HG03342 (cell line): ENCODE measurements around the gene BCAR1.
"Not testable (repeated sequence)": the region's sequence is repeated elsewhere in the genome, so short reads cannot be mapped to it uniquely, and the experiment has no call there.

Experiments
- ATAC-seq: cut with Tn5 transposase; IDR thresholded peaks from one replicate; pipeline ENCODE4 v1.9.1; 2021; ENCODE audit warnings: mild to moderate bottlenecking, moderate library complexity; ENCODE audit not compliant: unreplicated experiment

The BCAR1 gene, protein sequence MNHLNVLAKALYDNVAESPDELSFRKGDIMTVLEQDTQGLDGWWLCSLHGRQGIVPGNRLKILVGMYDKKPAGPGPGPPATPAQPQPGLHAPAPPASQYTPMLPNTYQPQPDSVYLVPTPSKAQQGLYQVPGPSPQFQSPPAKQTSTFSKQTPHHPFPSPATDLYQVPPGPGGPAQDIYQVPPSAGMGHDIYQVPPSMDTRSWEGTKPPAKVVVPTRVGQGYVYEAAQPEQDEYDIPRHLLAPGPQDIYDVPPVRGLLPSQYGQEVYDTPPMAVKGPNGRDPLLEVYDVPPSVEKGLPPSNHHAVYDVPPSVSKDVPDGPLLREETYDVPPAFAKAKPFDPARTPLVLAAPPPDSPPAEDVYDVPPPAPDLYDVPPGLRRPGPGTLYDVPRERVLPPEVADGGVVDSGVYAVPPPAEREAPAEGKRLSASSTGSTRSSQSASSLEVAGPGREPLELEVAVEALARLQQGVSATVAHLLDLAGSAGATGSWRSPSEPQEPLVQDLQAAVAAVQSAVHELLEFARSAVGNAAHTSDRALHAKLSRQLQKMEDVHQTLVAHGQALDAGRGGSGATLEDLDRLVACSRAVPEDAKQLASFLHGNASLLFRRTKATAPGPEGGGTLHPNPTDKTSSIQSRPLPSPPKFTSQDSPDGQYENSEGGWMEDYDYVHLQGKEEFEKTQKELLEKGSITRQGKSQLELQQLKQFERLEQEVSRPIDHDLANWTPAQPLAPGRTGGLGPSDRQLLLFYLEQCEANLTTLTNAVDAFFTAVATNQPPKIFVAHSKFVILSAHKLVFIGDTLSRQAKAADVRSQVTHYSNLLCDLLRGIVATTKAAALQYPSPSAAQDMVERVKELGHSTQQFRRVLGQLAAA

DNA sequence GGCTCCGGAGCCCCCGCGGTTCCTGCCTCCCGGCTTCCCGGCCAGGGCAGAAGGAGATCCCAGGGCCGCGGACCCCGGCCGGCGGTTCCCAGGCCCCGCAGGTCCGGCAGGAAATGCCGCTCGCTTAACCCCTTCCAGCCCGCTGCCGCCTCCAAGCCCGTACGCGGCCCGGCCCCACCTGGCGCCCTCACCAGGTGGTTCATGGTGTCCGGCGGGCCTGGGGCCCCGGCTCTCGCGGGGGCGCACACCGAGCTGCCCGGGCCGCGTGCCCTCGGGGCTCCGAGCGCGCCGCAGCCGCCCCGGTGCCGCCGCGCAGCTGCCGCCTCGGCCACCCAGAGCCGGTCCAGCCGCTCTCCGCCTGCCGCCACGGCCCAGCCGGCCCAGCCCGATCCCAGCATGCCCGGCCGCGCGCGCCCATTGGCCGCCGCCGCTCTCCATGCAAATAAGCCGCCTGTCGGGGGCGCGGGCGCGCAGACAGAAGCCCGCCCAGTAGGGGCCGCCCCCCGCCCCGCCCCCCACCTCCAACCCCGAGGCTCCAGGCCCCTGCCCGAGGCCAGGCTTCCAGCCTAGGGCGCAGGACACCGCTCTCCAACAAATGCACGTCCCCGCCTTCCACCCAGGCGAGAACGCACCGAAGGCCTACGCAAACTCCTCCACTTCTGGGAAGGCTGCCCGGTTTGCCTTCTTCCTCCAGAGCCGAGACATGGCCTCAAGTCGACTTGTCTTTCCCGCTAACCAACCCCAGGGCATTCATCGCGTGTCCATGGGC lies at the start of gene BCAR1:
TSS of gene BCAR1 (minus strand) at position 345 of the 769 bp plus-strand sequence. CDS start at position 203, 142 bp downstream.
- peak; percentile 65 for ATAC-seq

DNA sequence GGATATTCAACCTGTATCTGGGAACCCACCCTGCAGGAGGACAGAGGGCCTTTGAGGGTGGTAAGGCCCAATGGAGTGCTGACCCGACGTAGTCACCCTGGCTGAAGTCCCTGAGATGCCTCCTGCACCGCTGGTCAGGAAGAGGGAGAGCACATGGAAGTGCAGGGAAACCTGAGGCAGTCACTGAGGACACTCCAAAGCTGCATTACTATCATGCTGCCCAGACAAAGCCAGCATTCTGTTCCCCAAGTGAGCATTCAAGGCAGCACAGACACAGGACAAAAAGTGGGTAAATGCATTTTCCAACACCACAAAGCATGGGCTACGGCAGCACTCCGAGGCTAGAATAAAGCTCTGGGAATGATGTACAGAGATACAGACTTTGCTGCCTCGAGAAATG lies 46.8 kb upstream of the BCAR1 start:
- ATAC-seq = no peak

DNA sequence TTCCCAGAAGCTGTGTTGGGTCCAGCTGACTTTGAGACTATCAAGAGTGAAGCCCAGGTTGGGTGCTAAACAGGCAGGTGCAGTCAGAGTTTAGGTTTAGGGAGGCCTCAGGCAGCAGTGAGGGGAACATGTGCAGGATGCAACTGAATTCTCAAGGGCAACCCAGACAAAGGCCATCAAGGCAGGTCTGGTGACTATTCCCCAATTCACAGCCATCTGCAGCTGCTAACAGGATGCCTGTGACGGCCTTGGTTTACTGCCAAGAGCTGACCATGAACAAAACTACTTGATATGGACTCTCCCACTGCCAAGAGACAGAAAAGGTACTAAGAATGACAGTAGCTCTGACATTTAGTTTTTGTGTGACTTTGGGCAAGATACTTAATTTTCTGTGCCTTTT lies 45.2 kb upstream of the BCAR1 start:
- no peak for ATAC-seq

DNA sequence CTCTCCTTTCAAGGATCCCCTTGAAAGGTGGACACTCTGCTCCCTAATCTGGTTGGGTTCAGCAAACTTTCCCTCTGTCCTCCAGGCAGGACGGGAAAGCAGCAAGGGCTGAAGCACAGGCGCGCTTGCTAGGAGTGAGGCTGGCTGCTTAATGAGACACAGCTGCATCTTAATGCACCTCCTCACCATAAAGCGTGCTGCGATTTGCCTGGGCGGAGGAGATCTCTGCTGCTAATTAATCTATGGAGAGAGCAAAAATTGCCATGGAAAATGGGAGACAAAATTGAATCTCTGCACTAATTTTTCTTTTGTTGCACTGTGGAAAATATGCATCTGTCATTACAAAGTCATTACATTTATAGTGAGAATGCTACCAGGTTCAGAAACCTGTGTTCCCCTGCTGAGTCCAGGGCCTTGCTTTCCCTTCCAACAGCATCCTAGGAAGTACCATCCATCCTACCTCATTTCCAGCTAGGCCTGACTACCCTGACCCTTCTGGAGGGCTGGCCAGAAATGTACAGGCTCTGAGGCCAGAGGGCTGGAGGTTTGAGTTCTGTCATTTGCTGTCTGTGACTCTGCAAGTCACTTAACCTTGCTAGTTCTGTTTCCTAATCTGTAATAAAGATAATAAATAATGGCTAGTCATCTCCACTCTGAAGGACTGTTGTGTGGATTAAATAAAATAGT lies 43.5 kb upstream of the BCAR1 start:
- ATAC-seq = no peak

DNA sequence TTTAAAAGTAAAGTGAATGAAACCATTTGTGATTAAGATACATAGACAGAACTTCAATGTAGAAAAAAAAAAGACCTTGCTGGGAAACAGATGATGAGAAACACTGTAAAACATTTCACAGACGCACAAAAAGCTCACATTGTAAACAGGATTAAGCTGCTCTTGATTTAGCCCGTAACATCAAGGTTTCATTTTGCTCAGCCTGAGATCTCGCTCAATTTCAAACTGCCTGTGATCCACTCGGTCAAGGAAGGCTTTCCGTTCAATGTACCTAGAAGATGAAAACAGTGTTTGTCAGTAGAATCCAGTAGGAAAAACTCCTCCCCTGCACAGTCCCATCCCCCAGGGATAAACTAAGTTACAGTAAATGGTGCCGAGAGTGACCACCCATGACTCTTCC lies 42.3 kb upstream of the BCAR1 start:
- ATAC-seq = no peak

DNA sequence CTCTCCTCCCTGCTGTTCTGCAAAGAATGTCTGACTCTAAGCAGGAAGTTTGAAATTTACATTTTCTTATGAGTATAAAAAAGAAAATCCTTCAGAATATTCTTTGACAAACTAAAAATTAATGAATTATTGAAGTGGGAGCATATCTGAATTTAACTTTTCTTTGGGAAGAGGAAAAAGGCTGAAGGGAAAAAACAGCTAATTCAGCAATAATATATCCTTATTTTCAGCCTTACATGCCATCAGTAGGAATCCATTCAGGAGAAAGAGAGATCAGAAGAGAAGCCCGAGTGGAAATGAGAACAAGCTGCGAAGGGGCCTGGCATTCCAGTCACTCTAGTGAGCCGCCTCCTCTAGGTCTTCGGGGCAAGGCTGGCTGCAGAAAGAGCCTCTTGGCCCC lies 41.7 kb upstream of the BCAR1 start:
- ATAC-seq = no peak

DNA sequence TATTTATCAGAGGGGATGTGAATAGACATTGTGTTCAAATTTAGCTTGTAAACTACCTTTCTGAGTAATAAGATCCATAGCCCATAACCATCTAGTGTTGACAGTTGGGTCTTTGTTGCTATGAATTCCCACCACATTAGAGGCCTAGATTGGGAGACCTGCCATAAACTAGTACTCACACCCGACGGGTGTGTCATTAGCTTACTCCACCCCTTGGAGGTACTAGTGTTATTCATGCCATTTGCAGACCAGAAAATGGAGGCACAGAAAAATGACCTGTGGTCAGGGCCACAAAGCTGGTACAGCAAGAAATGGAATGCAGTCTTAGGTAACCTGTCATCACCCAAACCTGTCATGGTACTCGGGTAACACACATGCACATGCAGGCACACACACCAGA lies 41.3 kb upstream of the BCAR1 start:
- no peak for ATAC-seq

DNA sequence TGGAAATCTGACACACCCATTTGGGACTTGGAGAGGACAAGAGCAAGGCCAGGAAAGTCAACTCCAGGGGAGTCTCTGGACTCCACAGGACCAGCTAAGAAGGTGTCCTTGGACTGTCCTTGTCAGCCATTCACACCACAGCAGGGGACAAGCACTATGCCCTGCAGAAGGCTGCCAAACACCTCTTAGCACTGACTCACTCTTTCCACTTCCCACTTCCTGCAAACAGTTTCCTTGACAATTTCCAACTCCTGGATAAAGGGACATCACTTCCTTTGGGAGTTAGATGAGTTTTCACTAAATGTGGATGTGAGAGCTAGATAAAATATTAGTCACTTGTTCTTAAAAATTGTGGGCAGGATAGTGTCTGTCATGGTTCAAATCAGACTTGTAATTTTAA lies 37.8 kb upstream of the BCAR1 start:
- no peak for ATAC-seq

DNA sequence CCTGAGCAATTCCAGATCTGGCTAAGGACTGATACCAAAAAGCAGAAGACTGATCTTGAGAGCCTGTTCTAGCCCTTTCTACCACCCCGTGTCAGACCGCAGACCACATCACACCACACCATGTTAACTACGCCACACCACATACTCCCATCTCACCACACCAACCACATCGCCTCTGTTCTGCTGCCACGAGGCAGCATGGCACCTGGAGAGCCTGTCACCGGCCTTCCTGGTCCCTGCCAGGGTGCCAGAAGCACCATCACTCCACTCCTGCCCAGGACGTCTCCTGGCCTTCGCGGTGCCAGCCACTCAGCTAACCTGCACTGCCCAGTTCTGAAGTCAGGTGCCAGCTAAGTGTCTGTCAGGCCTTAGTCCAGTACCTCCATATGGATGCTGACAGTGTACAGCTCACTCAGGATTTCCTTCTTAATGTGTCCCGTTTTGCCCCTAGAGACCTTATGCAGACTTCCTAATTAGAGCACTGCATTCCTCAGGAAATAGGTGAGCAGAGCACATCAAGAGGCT lies 37.2 kb upstream of the BCAR1 start:
- no peak for ATAC-seq

DNA sequence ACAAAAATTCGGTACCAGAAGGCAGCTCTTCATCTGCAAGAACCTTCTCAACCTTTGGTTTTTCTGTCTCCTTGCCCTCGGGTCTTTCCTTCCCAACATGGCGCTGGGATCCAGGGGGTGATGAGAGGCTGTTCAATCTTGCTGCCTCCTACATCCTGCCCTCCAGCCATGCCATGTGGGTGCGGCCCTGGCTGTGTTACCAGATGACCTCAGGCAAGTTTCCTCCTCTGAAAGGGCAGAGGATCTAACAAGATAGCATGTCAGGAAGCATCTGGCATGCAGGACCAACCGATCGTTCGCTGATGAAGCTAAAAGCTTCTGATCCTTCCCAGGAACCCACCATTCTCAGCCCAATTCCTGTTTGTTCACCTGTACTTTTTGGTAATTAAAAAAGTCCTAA lies 36.8 kb upstream of the BCAR1 start:
- no peak for ATAC-seq

DNA sequence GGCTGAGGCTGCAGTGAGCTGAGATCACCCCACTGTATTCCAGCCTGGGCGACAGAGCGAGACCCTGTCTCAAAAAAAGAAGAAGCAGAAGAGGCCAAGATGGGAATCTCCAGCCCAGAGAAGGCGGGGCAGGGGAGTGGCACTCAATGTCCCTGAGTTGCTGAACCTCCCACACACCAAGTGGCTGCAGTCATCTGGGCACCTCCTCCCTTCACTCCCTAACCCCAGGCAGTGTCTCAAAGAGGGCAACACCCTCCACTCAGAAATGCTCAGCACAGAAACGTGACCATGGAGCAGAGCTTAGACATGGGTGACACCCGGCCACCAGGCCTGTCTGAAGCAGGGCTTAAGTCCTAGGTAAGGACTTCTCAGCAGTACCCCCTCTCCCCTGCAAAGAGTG lies 36.3 kb upstream of the BCAR1 start:
- no peak for ATAC-seq

DNA sequence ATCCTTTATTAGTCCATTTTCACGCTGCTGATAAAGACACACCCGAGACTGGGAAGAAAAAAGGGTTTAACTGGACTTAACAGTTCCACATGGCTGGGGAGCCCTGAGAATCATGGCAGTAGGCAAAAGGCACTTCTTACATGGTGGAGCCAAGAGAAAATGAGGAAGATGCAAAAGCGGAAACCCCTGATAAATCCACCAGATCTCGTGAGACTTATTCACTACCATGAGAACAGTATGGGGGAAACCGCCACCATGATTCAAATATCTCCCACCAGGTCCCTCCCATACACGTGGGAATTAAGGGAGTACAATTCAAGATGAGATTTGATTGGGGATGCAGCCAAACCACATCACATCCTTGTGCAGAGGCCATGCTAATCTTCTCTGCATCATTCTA lies 35.0 kb upstream of the BCAR1 start:
- no peak for ATAC-seq

DNA sequence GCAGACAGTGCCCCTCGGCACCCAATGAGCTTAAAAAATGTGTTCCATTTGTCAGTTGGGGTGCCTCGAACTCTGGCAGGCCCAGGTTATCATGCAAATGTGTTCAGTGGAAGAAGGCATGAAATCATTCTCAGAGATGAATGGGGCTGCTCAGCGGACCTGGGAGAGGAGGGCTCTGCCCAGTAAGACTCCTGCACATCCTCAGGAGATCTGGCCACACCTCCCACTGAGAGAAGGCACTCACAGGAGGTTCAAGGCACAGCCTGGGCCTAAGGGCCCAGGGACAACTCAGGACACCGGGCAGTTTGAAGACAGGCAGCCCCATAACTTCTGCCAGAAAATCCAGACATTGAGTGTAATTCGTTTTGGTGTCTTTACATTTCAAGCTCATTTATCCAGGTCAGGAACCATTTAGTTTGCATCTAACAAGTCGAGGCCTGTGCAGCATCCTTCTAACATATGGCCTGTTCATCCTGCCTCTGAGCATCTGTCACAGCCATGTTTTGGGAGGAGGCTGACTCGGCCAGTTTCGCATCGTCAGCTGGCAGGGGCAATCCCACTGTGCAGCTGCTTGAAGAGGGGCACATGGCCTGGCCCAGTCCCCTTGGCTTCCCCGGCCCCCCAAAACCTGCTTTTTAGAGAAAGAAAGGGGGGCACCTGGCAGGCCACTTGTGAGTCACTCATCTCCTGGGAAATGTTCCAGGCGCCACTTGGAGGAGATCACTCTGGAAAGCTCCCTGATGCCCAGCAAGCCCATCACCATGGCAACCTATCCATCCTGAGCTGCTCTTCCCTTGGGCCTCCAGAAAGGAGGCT lies 31.2 kb upstream of the BCAR1 start:
- no peak for ATAC-seq

DNA sequence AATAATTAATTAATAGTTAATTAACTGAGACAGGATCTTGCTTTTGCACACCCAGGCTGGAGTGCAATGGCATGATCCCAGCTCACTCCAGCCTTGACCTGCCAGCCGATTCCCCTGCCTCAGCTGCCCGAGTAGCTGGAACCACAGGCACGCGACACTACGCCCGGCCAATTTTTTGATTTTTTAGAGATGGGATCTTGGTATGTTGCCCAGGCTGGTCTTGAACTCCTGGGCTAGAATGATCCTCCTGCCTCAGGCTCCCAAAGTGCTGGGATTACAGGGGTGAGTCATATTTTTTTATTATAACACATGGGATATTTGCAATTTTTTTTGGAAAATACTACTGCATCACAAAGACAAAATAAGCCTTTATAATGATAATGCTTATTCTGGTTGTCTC lies 30.4 kb upstream of the BCAR1 start:
- no peak for ATAC-seq

DNA sequence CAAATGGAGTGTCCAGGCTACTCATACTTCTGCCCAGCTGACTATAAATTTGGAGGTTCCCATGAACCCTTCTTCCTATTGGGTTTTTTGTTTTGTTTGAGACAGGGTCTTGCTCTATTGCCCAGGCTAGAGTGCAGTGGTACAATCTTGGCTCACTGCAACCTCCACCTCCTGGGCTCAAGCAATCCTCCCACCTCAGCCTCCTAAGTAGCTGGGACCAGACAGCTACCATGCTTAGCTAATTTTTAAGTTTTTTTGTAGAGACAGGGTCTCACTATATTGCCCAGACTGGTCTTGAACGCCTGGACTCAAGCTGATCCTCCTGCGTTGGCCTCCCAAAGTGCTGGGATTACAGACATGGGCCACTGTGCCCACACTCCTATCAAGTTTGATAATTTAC lies 29.6 kb upstream of the BCAR1 start:
- ATAC-seq = not testable (repeated sequence)

DNA sequence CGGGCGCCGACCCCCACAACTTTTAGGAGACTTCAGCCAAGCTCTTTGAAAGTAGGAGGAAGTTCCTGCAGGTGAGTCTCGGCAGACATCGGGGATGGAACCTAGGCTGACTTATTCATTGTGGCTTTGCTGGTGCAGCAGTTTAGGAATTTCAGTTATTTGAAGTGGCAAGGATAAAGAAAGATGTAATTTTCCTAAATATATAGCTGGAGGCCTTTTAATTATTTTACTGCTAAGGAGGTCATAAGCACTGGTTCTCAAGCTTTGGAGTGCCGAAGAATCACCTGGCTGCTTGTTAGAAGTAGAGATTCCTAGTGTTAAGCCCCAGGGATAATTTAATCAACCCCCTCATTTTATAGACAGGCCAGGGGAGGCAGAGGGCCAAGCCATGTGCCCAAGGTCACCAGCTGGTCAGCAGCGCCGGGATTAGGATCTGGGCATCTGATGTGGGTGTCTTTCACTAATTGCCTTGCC lies 28.9 kb upstream of the BCAR1 start:
- no peak for ATAC-seq

DNA sequence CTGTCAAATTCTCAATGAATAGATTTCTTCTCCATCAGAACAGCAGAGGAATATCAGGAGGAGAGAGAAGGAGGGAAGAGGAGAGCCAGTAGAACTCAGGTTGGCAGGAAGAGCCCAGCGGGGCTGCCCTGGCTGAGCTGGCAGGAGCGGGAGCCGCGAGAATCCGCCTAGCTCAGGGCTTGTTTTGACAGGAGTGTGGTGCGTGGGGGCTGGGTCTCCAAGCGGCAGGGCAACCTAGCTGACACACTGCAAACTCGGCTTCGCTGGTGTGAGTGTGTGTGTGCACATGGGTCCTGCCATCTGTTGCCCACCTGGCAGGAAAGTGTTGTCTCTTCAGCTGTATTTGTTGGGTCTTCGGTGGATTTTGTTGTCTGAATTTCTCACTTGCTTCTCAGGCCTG lies 27.9 kb upstream of the BCAR1 start:
- no peak for ATAC-seq

DNA sequence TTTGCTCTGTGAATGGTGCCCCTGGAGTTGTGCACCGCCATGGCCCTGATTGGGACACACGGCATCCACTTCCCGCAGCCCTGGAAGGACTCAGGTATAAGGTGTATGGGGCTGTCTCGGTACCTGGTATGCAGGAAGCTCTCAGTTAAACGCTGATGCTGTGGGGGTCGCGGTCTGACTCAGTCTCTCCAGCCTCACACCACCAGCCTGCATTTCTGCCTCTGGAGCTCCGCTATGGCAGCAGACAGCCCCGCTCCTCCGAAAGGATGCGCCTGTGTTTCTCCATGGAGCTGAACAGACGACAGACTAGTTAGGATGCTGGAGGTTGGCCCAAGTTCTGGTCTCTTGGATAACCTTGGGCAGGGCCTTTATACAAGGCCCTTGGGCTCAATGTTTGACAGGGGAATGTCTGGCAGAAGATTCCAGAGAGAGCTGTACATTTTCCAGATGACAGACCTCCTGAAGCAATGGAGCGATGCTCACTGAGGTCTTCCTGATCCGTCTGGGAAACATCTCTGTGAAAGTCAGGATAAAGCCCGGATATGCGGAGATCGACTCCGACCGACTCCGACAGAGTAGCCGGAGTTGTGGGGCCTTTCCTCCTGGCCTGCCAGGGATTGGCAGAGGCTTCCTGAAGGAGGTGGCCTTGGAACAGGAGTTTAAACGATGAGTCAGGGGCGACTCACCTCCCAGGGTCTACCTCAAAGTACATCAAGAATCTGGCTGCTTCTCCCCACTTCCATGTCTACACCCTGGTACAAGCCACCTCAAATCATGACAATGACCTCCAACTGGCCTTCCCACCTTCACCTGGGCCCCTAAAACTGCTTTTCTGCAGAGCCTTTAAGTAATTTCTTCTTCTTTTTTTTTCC lies 21.9 kb upstream of the BCAR1 start:
- ATAC-seq = no peak

DNA sequence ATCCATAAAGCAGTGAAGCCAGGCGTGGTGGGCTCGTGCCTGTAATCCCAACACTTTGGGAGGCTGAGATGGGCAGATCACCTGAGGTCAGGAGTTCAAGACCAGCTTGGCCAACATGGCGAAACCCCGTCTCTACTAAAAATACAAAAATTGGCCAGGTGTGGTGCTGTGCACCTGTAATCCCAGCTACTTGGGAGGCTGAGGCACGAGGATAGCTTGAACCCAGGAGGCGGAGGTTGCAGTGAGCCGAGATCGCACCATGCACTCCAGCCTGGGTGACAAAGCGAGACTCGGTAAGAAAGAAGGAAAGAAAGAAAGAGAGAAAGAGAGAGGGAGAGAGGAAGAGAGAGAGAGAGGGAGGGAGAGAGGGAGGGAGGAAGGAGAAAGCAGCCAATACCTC lies 21.2 kb upstream of the BCAR1 start:
- not testable (repeated sequence) for ATAC-seq
